Gastroesophageal sphincter (tissue), 3 donors: Measurements from ENCODE around the gene SIGLEC1.

ENCODE experiments used
- EP300 ChIP-seq: sonication (generic); formaldehyde crosslinking; IDR thresholded peaks from one replicate; pipeline ENCODE4 v1.6.1; 2017; ENCODE audit warnings: antibody characterized with exemption, mild to moderate bottlenecking
- TF ChIP-seq, protein P1 (sequence below), 4 experiments: fragments of 200-600 bp in 2 of 4; fragments of 450-650 bp in 2 of 4; sonication (generic) in 1 of 4; IDR thresholded peaks; one replicate each; pipeline ENCODE4 v1.5.1; 2017 to 2019; ENCODE audit warnings: antibody characterized with exemption in 4 of 4, mild to moderate bottlenecking in 2 of 4, moderate library complexity in 2 of 4

DNA sequence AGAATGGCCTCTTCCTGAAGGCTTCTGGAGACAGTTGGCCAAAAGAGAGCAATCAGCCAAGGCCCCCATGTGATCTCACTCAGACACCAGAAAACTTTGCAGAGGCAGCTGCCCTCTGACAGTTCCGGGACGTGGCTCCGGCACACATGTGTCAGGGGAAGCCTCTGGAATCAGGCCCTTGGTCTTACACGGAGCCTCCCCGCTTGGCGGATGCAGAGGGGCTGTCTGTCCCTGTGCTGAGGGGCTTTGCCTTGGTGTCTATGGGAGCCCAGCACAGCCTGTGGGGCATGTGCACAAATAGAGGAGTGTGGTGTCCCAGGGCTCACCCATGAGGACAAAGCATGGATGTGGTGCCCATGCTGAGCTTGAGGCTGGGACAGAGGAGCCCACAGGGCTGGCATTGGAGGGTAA lies 13.8 kb downstream of the SIGLEC1 start:
- TF ChIP-seq, protein P1, sequence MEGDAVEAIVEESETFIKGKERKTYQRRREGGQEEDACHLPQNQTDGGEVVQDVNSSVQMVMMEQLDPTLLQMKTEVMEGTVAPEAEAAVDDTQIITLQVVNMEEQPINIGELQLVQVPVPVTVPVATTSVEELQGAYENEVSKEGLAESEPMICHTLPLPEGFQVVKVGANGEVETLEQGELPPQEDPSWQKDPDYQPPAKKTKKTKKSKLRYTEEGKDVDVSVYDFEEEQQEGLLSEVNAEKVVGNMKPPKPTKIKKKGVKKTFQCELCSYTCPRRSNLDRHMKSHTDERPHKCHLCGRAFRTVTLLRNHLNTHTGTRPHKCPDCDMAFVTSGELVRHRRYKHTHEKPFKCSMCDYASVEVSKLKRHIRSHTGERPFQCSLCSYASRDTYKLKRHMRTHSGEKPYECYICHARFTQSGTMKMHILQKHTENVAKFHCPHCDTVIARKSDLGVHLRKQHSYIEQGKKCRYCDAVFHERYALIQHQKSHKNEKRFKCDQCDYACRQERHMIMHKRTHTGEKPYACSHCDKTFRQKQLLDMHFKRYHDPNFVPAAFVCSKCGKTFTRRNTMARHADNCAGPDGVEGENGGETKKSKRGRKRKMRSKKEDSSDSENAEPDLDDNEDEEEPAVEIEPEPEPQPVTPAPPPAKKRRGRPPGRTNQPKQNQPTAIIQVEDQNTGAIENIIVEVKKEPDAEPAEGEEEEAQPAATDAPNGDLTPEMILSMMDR (IDR thresholded peaks at IDR 0.05): no peak
- TF ChIP-seq EP300: no peak
